ENCODE data around the gene LITAFD. TPM values are rescaled to one million over a fixed set of nuclear protein-coding genes. Genes with fewer than 3 reads are reported as not detected.

Gene LITAFD
- polyA plus RNA-seq, 1 experiment: not detected

DNA sequence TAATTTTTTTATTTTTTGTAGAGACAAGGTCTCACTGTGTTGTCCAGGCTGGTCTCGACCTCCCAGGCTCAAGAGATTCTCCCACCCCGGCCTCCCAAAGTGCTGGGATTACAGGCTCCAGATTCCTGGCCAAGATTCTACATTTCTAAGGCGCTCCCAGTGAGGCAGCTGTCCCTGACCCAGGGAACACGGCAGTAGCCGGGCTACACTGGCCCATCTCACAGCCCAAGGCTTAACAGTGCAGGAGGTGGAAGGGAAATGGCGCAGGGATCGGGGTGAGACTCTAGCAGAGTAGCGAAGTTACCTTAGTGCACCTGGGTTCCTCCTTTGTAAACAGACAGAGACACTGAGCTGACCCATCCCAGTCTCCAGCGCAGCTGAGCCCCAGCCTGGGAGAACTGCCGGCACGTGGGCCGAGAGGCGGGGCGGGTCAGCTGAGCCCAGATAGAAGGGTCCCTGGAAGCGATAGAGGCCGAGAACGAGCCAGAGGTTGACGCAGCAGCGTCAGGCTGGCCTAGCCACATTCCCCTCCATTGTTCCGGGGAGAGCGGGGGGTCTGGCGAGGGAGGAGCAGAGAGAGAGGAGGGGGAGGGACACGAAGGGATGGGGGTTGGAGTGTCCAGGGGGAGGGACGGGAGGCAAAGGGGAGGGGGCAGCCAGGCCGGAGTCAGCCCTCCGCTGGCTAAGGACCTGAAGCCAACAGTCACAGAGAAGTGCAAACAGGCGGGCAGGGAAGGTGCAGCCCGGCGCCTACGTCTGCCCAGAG, 15.8 kb upstream of the LITAFD start:
- TF ChIP-seq, protein P1, sequence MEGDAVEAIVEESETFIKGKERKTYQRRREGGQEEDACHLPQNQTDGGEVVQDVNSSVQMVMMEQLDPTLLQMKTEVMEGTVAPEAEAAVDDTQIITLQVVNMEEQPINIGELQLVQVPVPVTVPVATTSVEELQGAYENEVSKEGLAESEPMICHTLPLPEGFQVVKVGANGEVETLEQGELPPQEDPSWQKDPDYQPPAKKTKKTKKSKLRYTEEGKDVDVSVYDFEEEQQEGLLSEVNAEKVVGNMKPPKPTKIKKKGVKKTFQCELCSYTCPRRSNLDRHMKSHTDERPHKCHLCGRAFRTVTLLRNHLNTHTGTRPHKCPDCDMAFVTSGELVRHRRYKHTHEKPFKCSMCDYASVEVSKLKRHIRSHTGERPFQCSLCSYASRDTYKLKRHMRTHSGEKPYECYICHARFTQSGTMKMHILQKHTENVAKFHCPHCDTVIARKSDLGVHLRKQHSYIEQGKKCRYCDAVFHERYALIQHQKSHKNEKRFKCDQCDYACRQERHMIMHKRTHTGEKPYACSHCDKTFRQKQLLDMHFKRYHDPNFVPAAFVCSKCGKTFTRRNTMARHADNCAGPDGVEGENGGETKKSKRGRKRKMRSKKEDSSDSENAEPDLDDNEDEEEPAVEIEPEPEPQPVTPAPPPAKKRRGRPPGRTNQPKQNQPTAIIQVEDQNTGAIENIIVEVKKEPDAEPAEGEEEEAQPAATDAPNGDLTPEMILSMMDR (IDR thresholded peaks at IDR 0.05; ENCODE audit: low read depth, low read length): no peak
- no peak for DNase-seq (ENCODE audit: low read depth, low spot score)
- H3K4me3 ChIP-seq (ENCODE audit: low read depth, low read length): peak overlapping the region; percentile 68
- no peaks in the 10 kb centered on the region; the same call in 1 of the 2 replicates for H3K9me3 ChIP-seq (ENCODE audit: control insufficient read depth, insufficient read depth, low read length)
- no peaks in the 10 kb centered on the region for H3K27me3 ChIP-seq (ENCODE audit: control insufficient read depth, insufficient read depth, low read length)
- ChIA-PET POLR2A (interaction anchor here (0.6 to 0.9 kb wide), 4 partner anchors 12 to 182 kb away, joined by 3 read pairs; no protein-coding TSS in a partner anchor), CTCF (interaction anchor here (1.0 kb wide), 1 partner anchor 14 kb away, joined by 5 read pairs; no protein-coding TSS in a partner anchor)
- H3K27ac ChIP-seq (ENCODE audit: low read depth, low read length): peak overlapping the region; percentile 21

GRCh38 chr16:8866884-8867215, 15.3 kb upstream of the LITAFD start:
- ChIA-PET POLR2A (interaction anchor here (0.6 to 0.7 kb wide), 2 partner anchors 69 to 106 kb away, joined by 3 read pairs; no protein-coding TSS in a partner anchor), CTCF (interaction anchor here (1.0 kb wide), 1 partner anchor 13 kb away, joined by 5 read pairs; no protein-coding TSS in a partner anchor)
- Histone ChIP-seq H3K27ac (ENCODE audit: low read depth, low read length) (peak overlapping the region; percentile 21), H3K9me3 (ENCODE audit: control insufficient read depth, insufficient read depth, low read length) (no peaks in the 10 kb centered on the region; the same call in 1 of the 2 replicates), H3K4me3 (ENCODE audit: low read depth, low read length) (peak overlapping the region; percentile 68), H3K27me3 (ENCODE audit: control insufficient read depth, insufficient read depth, low read length) (no peaks in the 10 kb centered on the region)
- TF ChIP-seq, protein P1 (IDR thresholded peaks at IDR 0.05; ENCODE audit: low read depth, low read length): no peak
- DNase-seq (ENCODE audit: low read depth, low spot score): no peak

DNA sequence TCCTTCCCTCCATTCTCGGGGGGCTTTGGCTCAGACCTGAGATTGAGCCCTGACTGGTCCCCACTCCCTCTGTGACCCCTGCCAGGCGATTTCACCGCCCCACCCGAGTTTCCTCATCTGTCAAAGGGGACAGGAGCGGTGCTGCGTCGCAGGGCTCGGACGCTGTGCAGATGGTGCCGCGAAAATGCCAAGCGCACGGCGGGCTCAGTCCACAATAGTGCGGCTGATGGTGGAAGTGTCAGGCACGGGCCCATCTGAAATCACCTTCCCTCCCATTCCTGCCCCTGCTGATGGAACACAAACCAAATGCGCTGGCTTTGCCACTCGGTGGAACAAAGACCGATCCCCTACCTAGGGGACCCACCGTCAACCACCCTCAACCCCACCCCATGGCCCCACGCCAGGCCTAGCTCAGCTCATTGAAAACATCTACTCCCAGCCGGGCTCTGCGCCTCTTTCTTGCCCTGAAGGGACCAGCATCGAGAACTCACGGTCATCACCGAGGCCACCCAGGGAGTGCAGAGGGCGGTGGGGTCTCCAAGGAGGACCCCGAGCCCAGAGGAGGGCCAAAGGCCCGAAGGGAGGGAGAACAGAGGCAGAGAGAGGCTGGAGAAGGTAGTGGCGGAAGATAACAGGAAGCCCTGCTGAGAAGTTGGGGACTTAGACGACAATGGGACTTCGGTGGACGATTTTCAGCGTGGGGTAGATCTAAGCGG, 14.8 kb upstream of the LITAFD start:
- Histone ChIP-seq H3K9me3 (ENCODE audit: control insufficient read depth, insufficient read depth, low read length) (no peaks in the 10 kb centered on the region; the same call in 1 of the 2 replicates), H3K4me3 (ENCODE audit: low read depth, low read length) (peak overlapping the region; percentile 68), H3K27me3 (ENCODE audit: control insufficient read depth, insufficient read depth, low read length) (no peaks in the 10 kb centered on the region), H3K27ac (ENCODE audit: low read depth, low read length) (peak overlapping the region; percentile 80)
- TF ChIP-seq, protein P1 (IDR thresholded peaks at IDR 0.05; ENCODE audit: low read depth, low read length): no peak
- no peak for DNase-seq (ENCODE audit: low read depth, low spot score)
- POLR2A ChIA-PET: interaction anchor here (1.2 kb wide), 1 partner anchor 235 kb away, joined by 3 read pairs; no protein-coding TSS in a partner anchor
- CTCF ChIA-PET: interaction anchor here (4.5 kb wide), 1 partner anchor 13 kb away, joined by 43 read pairs; no protein-coding TSS in a partner anchor

DNA sequence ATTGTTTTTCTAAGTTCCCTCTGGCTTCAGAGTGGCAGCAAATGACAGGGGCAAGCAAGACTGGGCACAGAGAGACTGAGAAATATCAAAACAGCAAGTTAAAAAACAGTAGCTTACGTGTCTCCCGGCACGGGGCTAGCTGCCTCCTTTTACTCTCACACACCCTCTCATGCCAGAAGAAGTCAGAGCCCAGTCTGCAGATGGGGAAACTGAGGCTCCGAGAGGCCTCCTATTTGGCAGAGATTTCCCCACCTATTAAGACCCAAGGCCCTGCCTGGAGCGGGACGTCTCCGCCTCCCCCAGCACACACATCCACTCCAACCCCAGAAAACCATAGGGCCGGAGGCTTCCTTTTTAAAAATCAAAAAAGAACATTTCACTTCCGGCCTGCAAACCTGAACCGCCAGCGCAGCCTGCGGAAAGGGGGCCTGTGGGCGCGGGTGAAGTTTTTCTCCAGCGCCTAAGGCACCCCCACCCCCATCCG, 14.2 kb upstream of the LITAFD start:
- TF ChIP-seq, protein P1 (IDR thresholded peaks at IDR 0.05; ENCODE audit: low read depth, low read length): no peak
- Histone ChIP-seq H3K9me3 (ENCODE audit: control insufficient read depth, insufficient read depth, low read length) (no peaks in the 10 kb centered on the region; the same call in 1 of the 2 replicates), H3K27me3 (ENCODE audit: control insufficient read depth, insufficient read depth, low read length) (no peaks in the 10 kb centered on the region), H3K27ac (ENCODE audit: low read depth, low read length) (peak overlapping the region; percentile 80), H3K4me3 (ENCODE audit: low read depth, low read length) (peak overlapping the region; percentile 68)
- ChIA-PET POLR2A (interaction anchor here (1.2 to 2.1 kb wide), 12 partner anchors 8 to 234 kb away, joined by 3 to 21 read pairs (median 8); partner anchors contain the start of genes HAPSTR1 and USP7), CTCF (interaction anchor here (4.5 kb wide), 1 partner anchor 12 kb away, joined by 43 read pairs; no protein-coding TSS in a partner anchor)
- no peak for DNase-seq (ENCODE audit: low read depth, low spot score)
